Fibroblast of skin of scalp (primary cell): ENCODE measurements around the gene LEPR.
A peak's percentile ranks its signal among the peaks of the same experiment; 100 is the strongest.
"Not testable (repeated sequence)": the region's sequence is repeated elsewhere in the genome, so short reads cannot be mapped to it uniquely, and the experiment has no call there.

Experiments used
- DNase-seq: peaks from one replicate; pipeline ENCODE4 v3.0.0-alpha.2; 2013

LEPR gene

DNA sequence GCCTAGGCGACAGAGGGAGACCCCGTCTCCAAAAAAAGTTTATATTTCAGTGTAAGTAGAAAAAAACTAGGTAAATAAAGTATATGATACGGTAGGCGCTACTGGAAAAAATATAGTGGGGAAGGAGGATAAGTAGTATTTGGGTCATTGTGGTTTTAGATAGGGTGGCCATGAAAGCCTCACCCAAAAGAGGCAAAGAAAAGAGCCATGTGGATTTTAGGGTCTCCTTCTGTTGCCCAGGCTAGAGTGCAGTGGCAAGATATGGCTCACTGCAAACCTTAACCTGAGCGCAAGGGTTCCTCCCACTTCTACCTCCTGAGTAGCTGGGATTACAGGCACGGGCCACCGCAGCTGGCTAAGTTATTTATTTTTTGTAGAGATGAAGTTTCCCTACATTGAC is 17.1 kb downstream of the LEPR start:
- no peak for DNase-seq

DNA sequence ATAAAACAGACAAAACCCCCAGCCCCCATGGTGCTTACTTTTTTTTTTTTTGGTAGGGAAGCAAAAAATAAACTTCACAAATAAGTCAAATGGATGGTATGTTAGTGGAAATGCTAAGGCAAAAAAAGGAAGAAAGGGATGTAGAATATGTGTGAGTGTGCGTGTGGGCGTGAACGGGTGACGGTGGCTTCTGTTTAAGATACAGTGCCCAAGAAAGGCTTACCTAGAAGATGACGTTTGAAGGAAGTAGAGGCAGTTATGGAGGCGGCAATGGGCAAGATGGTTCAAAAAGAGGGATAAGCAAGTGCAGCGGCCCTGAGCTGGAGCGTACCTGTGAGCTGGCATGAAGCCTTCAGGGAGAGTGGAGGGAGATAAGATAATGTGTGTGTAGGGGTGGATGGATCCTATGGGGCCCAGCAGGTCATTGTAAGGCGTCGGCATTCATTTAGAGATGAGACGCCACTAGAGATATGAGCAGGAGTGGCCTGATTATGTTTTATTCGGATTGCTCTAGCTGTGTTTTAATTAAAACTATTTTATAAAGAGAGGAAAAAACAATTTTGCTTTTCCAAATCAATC is 19.9 kb downstream of the LEPR start:
- DNase-seq: no peak

GRCh38 chr1:65440915-65441314 is 20.4 kb downstream of the LEPR start:
- DNase-seq: peak; percentile 55

GRCh38 chr1:65441464-65441863 is 21.0 kb downstream of the LEPR start:
- no peak for DNase-seq

- no peak for DNase-seq
Measured at GRCh38 chr1:65442442-65442841, 22.0 kb downstream of the LEPR start.

GRCh38 chr1:65443647-65444046 is 23.2 kb downstream of the LEPR start:
- DNase-seq: no peak

DNA sequence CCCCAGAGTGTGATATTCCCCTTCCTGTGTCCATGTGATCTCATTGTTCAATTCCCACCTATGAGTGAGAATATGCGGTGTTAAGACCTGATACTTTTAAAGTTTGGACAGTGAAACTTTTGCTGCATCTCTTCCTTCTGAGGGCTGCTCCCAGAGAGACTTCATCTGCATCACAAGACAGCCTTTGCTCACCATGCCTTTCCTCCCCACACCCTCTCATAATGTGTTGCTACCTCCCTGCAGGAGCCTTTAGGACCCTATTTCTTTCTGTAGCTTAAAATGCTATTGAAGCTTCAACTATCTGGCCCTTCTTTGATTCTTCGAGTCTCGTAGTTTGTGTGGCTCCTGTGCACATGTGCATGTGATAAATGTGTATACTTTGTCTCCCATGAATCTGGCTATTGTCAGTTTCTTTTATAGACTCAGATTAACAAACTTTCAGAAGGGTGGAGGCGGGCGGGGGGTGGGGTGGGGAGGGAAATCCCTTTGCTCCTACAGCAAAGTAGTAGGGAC is 23.7 kb downstream of the LEPR start:
- no peak for DNase-seq

GRCh38 chr1:65445837-65446236 is 25.4 kb downstream of the LEPR start:
- DNase-seq: no peak

DNA sequence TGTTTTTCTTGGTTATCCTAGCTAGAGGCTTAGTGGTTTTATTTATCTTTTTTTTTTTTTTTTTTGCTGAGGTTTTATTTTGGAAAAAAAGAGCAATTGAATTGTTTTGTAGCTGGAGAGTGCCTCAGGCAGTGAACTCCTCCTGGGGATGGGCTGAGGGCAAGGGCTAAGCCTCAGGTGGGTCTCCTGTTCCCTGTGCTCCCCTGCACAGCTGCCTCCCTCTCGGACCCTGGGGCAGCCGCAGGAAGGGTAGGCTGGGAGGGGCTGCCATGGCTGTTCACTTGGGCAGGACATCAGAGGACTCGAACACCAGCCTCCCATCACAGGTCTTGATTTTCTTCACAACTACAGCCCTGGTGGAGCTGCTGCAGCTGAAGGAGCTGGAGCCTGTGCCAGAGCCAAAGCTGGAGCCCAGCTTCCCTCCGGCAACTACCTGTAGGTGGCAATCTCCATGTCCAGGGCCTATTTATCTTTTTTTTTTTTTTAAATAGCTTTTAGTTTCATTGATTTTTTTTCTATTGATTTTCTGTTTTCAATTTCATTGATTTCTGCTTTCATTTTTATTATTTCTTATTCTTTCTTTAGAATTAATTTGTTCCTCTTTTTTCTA is 28.9 kb downstream of the LEPR start:
- DNase-seq: no peak

- not testable (repeated sequence) for DNase-seq
Measured at GRCh38 chr1:65455678-65456077, 35.2 kb downstream of the LEPR start.

- no peak for DNase-seq
Measured at GRCh38 chr1:65456481-65456880, 36.0 kb downstream of the LEPR start.

GRCh38 chr1:65457868-65458267 is 37.4 kb downstream of the LEPR start:
- DNase-seq: no peak

DNA sequence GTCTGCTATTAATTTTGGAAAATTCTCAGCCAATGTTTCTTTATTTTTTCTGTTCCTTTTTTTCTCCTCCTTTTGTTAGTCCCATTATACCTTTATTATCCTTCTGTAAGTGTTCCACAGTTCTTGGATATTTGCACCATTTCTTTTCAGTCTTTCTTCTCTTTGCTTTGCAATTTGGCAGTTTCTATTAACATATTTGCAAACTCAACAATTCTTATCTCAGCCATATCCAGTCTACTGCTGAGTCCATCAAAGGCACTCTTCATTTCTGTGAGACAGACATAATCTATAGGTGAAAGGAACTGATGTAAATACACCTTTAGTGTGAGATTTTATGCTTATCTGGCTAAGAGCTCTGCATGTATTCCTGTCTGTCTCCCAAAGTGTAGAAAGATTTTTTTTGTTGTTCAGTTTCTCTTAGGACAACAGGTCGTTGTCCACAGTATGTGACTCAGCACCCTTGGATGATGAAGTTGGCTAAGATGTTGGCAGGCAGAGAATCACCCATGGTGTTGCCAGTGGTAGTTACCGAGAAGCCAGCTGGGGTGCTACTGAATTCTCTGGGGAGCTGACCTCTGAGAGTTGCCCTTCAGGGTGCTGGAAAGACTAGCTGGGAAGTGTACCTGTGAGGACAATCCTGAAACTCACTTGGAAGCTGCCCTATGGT is 38.4 kb downstream of the LEPR start:
- no peak for DNase-seq

GRCh38 chr1:65459397-65459768 is 38.9 kb downstream of the LEPR start:
- DNase-seq: peak; percentile 47

DNA sequence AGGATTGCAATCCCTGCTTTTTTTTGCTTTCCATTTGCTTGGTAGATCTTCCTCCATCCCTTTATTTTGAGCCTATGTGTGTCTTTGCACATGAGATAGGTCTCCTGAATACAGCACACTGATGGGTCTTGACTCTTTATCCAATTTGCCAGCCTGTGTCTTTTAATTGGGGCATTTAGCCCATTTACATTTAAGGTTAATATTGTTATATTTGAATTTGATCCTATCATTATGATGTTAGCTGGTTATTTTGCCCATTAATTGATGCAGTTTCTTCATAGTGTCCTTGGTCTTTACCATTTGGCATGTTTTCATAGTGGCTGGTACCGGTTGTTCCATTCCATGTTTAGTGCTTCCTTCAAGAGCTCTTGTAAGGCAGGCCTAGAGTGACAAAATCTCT is 45.4 kb downstream of the LEPR start:
- DNase-seq: not testable (repeated sequence)

DNA sequence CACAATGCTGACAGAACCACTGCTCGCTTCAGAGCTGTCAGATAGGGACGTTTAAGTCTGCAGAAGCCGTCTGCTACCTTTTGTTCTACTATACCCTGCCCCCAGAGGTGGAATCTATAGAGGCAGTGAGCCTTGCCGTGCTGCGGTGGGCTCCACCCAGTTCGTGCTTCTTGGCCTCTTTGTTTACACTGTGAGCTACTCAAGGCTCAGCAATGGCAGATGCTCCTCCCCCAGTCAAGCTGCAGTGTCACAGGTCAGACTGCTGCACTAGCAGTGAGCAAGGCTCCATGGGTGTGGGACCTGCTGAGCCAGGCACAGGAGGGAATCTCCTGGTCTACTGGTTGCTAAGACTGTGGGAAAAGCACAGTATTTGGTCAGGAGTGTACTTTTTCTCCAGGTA is 47.1 kb downstream of the LEPR start:
- peak; percentile 18 for DNase-seq

DNA sequence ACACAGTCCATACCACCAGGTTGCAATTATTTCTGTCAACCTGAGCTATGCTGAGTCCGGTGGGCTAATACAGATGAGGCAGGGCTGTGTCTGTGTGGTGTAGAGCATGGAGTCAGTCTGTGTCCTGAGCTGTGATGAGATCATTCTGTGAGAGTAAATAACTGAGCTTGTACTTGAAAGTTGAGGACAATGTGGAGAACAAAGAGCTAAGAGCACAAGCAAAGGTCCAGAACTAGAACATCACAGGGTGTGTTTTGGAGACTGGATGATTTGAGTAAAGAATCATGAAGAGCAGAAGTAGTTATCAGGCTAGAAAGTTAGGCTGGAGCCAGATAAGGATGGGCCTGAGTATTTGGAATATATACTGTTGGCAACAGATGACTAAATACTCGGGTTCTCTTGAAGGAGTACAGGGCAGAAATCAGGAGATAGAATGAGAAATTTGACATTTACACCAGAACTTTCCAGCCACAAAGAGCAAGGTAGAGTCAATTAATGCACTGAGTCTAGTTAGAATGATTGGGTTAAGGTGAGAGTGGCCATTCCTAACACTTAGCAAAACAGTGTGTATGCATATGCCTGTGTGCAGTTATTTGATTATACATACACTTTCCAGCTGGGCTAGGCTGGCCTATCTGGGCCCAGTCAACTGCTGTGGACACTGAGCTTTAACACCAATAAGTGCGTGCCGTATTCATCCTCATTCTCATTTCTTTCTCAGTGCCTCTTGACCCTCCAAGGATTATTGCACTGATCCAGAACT is 48.8 kb downstream of the LEPR start:
- DNase-seq: no peak

DNA sequence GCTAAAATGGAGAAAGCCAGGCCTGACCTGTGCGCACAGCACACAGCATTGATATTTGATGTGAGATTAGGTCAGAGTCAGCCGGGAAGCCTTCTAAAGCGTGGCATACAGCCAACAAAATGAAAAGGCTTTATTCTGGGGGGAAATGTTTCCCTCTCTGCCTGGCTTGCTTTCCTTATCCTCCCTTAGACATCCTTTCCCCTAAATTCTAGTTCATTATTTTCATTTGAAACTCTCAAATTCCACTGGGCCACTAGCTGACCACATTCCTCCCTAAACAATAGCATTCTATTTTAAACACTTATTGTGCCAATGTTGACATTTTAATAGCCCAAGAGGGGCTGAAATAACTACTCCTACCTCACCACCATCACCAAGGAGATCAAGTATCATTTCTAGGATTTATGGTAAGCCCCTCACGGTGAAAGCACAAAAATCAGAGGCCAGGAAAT is 49.4 kb downstream of the LEPR start:
- DNase-seq: peak; percentile 47
